AG04449 (cell line): ENCODE data around the gene POLA1.

Source experiments
- CTCF ChIA-PET: fragments of 350-600 bp; formaldehyde crosslinking; extraction: SDS; loops from one replicate; lab custom pipeline; 2021; ENCODE audit warnings: antibody characterized with exemption; lab: Yijun Ruan, JAX
- POLR2A ChIA-PET: fragments of 400-600, 350-600 bp; formaldehyde crosslinking; extraction: SDS; loops from one replicate; lab custom pipeline; 2020; ENCODE audit warnings: antibody characterized with exemption, inconsistent platforms; lab: Yijun Ruan, JAX
- DNase-seq: peaks from one replicate; pipeline ENCODE4 v3.0.0-alpha.2; 2010; ENCODE audit warnings: low read depth, low spot score
- H3K4me3 ChIP-seq: 2 replicates; pipeline ENCODE4 v1.5.1; 2011; ENCODE audit warnings: low read depth, mild to moderate bottlenecking, control low read depth, low read length
- CTCF ChIP-seq: IDR thresholded peaks from one replicate; pipeline ENCODE4 v1.5.1; 2011; ENCODE audit warnings: mild to moderate bottlenecking, moderate library complexity, low read length, control low read depth, inconsistent platforms; ENCODE audit not compliant: insufficient read depth; ENCODE audit errors: missing control alignments

POLA1 gene

GRCh38 chrX:24684048-24684447 is 9.7 kb upstream of the POLA1 start:
- no peak for DNase-seq
- H3K4me3 ChIP-seq: no peak overlapping the region
- no peak for TF ChIP-seq CTCF
- CTCF ChIA-PET: no interaction called here
- POLR2A ChIA-PET: no interaction called here

GRCh38 chrX:24692305-24692704 is 1.4 kb upstream of the POLA1 start:
- TF ChIP-seq CTCF: no peak
- DNase-seq: no peak
- ChIA-PET POLR2A (no interaction called here), CTCF (interaction anchor here (0.8 to 1.2 kb wide), 3 partner anchors 16 to 297 kb away, joined by 3 to 4 read pairs (median 4); no protein-coding TSS in a partner anchor)
- no peak overlapping the region for H3K4me3 ChIP-seq

- peak overlapping the region; percentile 70 for H3K4me3 ChIP-seq
- ChIA-PET POLR2A (no interaction called here), CTCF (no interaction called here)
- no peak for TF ChIP-seq CTCF
- no peak for DNase-seq
Observed at GRCh38 chrX:24694825-24695224, 1.1 kb downstream of the POLA1 start.

- ChIA-PET POLR2A (no interaction called here), CTCF (interaction anchor here (0.5 kb wide), 1 partner anchor 267 kb away, joined by 3 read pairs; no protein-coding TSS in a partner anchor)
- TF ChIP-seq CTCF: no peak
- H3K4me3 ChIP-seq: no peak overlapping the region
- no peak for DNase-seq
Observed at GRCh38 chrX:24696294-24696693, 2.6 kb downstream of the POLA1 start.

GRCh38 chrX:24702362-24703184 is 8.9 kb downstream of the POLA1 start:
- TF ChIP-seq CTCF: no peak
- ChIA-PET CTCF (interaction anchor here (0.9 kb wide), 1 partner anchor 19 kb away, joined by 3 read pairs; no protein-coding TSS in a partner anchor), POLR2A (no interaction called here)
- DNase-seq: no peak
- no peak overlapping the region for H3K4me3 ChIP-seq

- no peak for DNase-seq
- POLR2A ChIA-PET: no interaction called here
Observed at GRCh38 chrX:24703185-24703494, 9.4 kb downstream of the POLA1 start.

More at GRCh38 chrX:24703185-24703494, 9.4 kb downstream of the POLA1 start:
- CTCF ChIA-PET: interaction anchor here (0.9 kb wide), 1 partner anchor 19 kb away, joined by 3 read pairs; no protein-coding TSS in a partner anchor
- H3K4me3 ChIP-seq: no peak overlapping the region
- TF ChIP-seq CTCF: no peak
